Adrenal gland (tissue), 5 donors: Measurements from ENCODE around the gene KCNN3.

Experiments
- CTCF ChIP-seq, 6 experiments: fragments of 450-650 bp in 4 of 6; fragments of 200-600 bp in 2 of 6; sonication (generic) in 1 of 6; IDR thresholded peaks; 1 replicate in 5 of 6; 2 replicates in 1 of 6; pipeline versions ENCODE4 v1.5.1 to v1.8.0; 2016 to 2021; ENCODE audit warnings: antibody characterized with exemption in 6 of 6, mild to moderate bottlenecking in 2 of 6, moderate library complexity in 1 of 6
- POLR2A ChIP-seq, 2 donors: fragments of 450-650 bp; IDR thresholded peaks; one replicate each; pipeline ENCODE4 v1.6.1; 2017; ENCODE audit warnings: antibody characterized with exemption in 2 of 2, mild to moderate bottlenecking in 2 of 2, moderate library complexity in 1 of 2
- donor health status: DM: no; HTN: no; CAD: no.

GRCh38 chr1:154862907-154863306, 7.2 kb downstream of the KCNN3 start:
- TF ChIP-seq POLR2A (IDR thresholded peaks at IDR 0.05) (no peak), CTCF (IDR thresholded peaks at IDR 0.05) (no peak)
